Measurements from ENCODE around the gene PDE8A. TPM values are rescaled to one million over a fixed set of nuclear protein-coding genes. Genes with fewer than 3 reads are reported as not detected.

PDE8A gene
- total RNA-seq, 1 donor from 2014 or later = 8.6 TPM

GRCh38 chr15:84949043-84949442, 32.6 kb upstream of the PDE8A start:
- H3K36me3 Mint-ChIP-seq (ENCODE audit: low read depth) = no peaks in the 10 kb centered on the region
- H3K27ac Mint-ChIP-seq (ENCODE audit: unreplicated experiment) = no peak overlapping the region
- no peaks in the 10 kb centered on the region for H3K4me1 Mint-ChIP-seq
- DNase-seq (ENCODE audit: low read depth, low spot score) = no peak
- TF ChIP-seq, protein P1, sequence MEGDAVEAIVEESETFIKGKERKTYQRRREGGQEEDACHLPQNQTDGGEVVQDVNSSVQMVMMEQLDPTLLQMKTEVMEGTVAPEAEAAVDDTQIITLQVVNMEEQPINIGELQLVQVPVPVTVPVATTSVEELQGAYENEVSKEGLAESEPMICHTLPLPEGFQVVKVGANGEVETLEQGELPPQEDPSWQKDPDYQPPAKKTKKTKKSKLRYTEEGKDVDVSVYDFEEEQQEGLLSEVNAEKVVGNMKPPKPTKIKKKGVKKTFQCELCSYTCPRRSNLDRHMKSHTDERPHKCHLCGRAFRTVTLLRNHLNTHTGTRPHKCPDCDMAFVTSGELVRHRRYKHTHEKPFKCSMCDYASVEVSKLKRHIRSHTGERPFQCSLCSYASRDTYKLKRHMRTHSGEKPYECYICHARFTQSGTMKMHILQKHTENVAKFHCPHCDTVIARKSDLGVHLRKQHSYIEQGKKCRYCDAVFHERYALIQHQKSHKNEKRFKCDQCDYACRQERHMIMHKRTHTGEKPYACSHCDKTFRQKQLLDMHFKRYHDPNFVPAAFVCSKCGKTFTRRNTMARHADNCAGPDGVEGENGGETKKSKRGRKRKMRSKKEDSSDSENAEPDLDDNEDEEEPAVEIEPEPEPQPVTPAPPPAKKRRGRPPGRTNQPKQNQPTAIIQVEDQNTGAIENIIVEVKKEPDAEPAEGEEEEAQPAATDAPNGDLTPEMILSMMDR (conservative IDR thresholded peaks at IDR 0.05) = no peak
- no peaks in the 10 kb centered on the region for H3K27me3 Mint-ChIP-seq (ENCODE audit: low read depth)
- H3K9me3 Mint-ChIP-seq = no peaks in the 10 kb centered on the region
- H3K4me3 Mint-ChIP-seq = no peak overlapping the region

DNA sequence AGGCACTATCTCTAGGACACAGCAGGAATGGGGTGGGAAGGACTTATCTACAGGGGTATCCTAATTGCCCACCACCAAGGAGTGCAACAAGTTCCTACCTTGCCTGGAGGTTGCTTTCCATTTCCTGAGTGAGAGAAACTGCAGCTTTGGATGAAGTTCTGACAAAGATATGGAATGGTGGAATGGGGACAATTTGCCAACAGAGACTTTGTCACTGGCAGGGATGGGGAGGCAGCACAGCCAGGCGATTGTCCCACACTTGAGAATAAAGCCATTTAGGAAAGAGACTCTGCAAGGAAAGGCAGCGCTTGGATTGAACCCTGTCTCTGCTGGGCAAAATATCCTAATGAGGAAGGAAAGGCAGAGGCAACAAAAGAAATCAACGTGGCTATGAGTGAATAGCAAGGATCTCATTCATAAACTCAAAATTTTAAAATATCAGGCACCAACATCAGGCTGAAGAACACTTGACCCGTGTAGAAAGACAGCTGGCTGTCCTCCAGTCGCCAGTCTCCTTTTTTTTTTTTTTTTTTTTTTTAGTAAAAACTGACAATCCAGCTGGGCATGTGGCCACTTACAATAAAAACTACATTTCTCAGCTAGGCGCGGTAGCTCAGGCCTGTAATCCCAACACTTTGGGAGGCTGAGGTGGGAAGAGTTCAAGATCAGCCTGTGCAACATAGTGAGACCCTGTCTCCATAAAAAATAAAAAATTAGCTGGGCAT, 31.6 kb upstream of the PDE8A start:
- no peak overlapping the region for H3K4me3 Mint-ChIP-seq
- H3K27ac Mint-ChIP-seq (ENCODE audit: unreplicated experiment) = no peak overlapping the region
- TF ChIP-seq, protein P1 (conservative IDR thresholded peaks at IDR 0.05) = no peak
- H3K36me3 Mint-ChIP-seq (ENCODE audit: low read depth) = no peaks in the 10 kb centered on the region
- no peaks in the 10 kb centered on the region for H3K9me3 Mint-ChIP-seq
- no peaks in the 10 kb centered on the region for H3K4me1 Mint-ChIP-seq
- H3K27me3 Mint-ChIP-seq (ENCODE audit: low read depth) = no peaks in the 10 kb centered on the region
- DNase-seq (ENCODE audit: low read depth, low spot score) = no peak

GRCh38 chr15:84950570-84951111, 31.0 kb upstream of the PDE8A start:
- H3K36me3 Mint-ChIP-seq (ENCODE audit: low read depth) = no peaks in the 10 kb centered on the region
- DNase-seq (ENCODE audit: low read depth, low spot score) = no peak
- TF ChIP-seq, protein P1 (conservative IDR thresholded peaks at IDR 0.05) = no peak
- no peak overlapping the region for H3K4me3 Mint-ChIP-seq
- H3K9me3 Mint-ChIP-seq = no peaks in the 10 kb centered on the region
- no peak overlapping the region for H3K27ac Mint-ChIP-seq (ENCODE audit: unreplicated experiment)
- H3K4me1 Mint-ChIP-seq = no peaks in the 10 kb centered on the region
- H3K27me3 Mint-ChIP-seq (ENCODE audit: low read depth) = no peaks in the 10 kb centered on the region

- H3K27ac Mint-ChIP-seq (ENCODE audit: unreplicated experiment) = no peak overlapping the region
- no peaks in the 10 kb centered on the region for H3K9me3 Mint-ChIP-seq
- H3K27me3 Mint-ChIP-seq (ENCODE audit: low read depth) = peaks cover 4% of the 10 kb centered on the region
- no peak for DNase-seq (ENCODE audit: low read depth, low spot score)
- TF ChIP-seq, protein P1 (conservative IDR thresholded peaks at IDR 0.05) = no peak
- no peak overlapping the region for H3K4me3 Mint-ChIP-seq
- H3K4me1 Mint-ChIP-seq = peaks cover 4% of the 10 kb centered on the region
- no peaks in the 10 kb centered on the region for H3K36me3 Mint-ChIP-seq (ENCODE audit: low read depth)
These were observed 29.9 kb upstream of the PDE8A start for GRCh38 chr15:84951736-84952135.

- TF ChIP-seq, protein P1 (conservative IDR thresholded peaks at IDR 0.05) = no peak
- no peaks in the 10 kb centered on the region for H3K36me3 Mint-ChIP-seq (ENCODE audit: low read depth)
- H3K27me3 Mint-ChIP-seq (ENCODE audit: low read depth) = peaks cover 4% of the 10 kb centered on the region
- no peak for DNase-seq (ENCODE audit: low read depth, low spot score)
- peaks cover 4% of the 10 kb centered on the region for H3K4me1 Mint-ChIP-seq
- no peak overlapping the region for H3K27ac Mint-ChIP-seq (ENCODE audit: unreplicated experiment)
- no peak overlapping the region for H3K4me3 Mint-ChIP-seq
- H3K9me3 Mint-ChIP-seq = no peaks in the 10 kb centered on the region
These were observed 28.5 kb upstream of the PDE8A start for GRCh38 chr15:84953136-84953535.
